Measurements from ENCODE around the gene ERO1A. TPM values are rescaled to one million over a fixed set of nuclear protein-coding genes. Genes with fewer than 3 reads are reported as not detected.

Gene ERO1A
- total and polyA plus RNA-seq, 2 donors, result 16.0 to 17.5 TPM

DNA sequence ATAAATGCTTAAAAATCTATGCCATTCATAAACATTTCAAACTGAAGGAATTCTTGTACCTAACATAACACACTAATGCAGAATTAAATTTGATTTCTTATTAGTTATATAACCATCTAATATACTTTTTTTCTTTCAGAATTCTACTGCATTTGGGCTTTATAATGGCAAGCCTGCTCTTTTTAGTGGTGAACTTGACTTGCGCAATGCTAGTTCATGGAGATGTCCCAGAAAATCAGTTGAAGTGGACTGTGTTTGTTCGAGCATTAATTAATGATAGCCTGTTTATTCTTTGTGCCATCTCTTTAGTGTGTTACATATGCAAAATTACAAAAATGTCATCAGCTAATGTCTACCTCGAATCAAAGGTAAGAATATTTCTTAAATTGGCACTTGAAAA is 95.4 kb downstream of the ERO1A start:
- Histone ChIP-seq H3K4me3 (ENCODE audit: low read length in 2 of 2) (no peak overlapping the region), H3K27ac (ENCODE audit: low read depth in 1 of 2, low read length in 1 of 2) (no peak overlapping the region), H3K36me3 (ENCODE audit: control insufficient read depth in 2 of 2, insufficient read depth in 2 of 2, low read length in 1 of 2) (no peaks in the 10 kb centered on the region), H3K27me3 (ENCODE audit: control insufficient read depth in 2 of 2, insufficient read depth in 1 of 2, low read length in 1 of 2) (no peaks in the 10 kb centered on the region), H3K4me1 (ENCODE audit: control insufficient read depth in 2 of 2, insufficient read depth in 2 of 2, low read length in 2 of 2) (no peaks in the 10 kb centered on the region), H3K9me3 (ENCODE audit: control insufficient read depth in 2 of 2, insufficient read depth in 1 of 2, low read length in 1 of 2) (no peaks in the 10 kb centered on the region)
- DNase-seq (ENCODE audit: low read depth in 6 of 9, low spot score in 9 of 9), result no peak
- WGBS, result 98% methylated on average over 3 of the region's 3 CpGs

DNA sequence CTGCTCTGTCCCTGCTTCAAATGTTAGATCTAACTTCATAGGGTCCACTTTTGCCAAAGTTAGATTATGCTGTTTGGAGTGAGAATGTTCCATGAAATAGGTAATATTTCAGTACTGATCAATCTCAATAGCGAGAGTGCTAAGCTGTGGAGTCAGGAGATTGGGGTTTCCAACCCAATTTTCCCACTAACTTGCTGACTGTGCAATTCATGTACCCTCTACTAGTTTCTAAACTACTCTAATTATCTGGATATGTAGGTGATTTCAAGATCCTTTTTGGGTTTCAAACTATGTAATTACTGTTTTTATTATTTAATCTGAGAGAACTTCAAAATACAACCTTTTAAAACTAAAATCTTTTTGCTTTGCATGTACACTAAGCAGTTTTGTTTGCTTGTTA is 96.8 kb downstream of the ERO1A start:
- no peaks in the 10 kb centered on the region for H3K4me1 ChIP-seq (ENCODE audit: control insufficient read depth in 2 of 2, insufficient read depth in 2 of 2, low read length in 2 of 2)
- no peaks in the 10 kb centered on the region for H3K9me3 ChIP-seq (ENCODE audit: control insufficient read depth in 2 of 2, insufficient read depth in 1 of 2, low read length in 1 of 2)
- H3K27me3 ChIP-seq (ENCODE audit: control insufficient read depth in 2 of 2, insufficient read depth in 1 of 2, low read length in 1 of 2), result no peaks in the 10 kb centered on the region
- DNase-seq (ENCODE audit: low read depth in 6 of 9, low spot score in 9 of 9), result no peak
- H3K27ac ChIP-seq (ENCODE audit: low read depth in 1 of 2, low read length in 1 of 2), result no peak overlapping the region
- H3K36me3 ChIP-seq (ENCODE audit: control insufficient read depth in 2 of 2, insufficient read depth in 2 of 2, low read length in 1 of 2), result no peaks in the 10 kb centered on the region
- no peak overlapping the region for H3K4me3 ChIP-seq (ENCODE audit: low read length in 2 of 2)
- 100% methylated on average over 1 of the region's 1 CpG for WGBS

DNA sequence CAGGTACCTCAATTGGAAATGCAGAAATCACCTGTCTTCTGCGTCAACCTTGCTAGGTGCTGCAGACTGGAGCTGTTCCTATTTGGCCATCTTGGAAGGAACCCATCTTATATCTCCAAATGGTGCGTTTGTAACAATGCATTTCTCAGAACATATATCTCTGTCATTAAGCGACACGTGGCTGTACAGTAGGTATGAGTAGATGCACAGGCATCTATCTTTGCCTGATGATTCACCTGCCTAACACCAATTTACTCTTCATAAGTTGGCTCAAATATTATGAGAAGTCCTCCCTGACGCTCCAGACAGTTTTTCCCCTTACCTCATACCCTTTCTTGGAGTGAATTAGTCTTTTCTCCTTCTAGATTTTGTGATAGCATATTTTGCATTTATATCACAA is 98.5 kb downstream of the ERO1A start:
- Histone ChIP-seq H3K27me3 (ENCODE audit: control insufficient read depth in 2 of 2, insufficient read depth in 1 of 2, low read length in 1 of 2) (no peaks in the 10 kb centered on the region), H3K36me3 (ENCODE audit: control insufficient read depth in 2 of 2, insufficient read depth in 2 of 2, low read length in 1 of 2) (no peaks in the 10 kb centered on the region), H3K4me1 (ENCODE audit: control insufficient read depth in 2 of 2, insufficient read depth in 2 of 2, low read length in 2 of 2) (no peaks in the 10 kb centered on the region), H3K4me3 (ENCODE audit: low read length in 2 of 2) (no peak overlapping the region), H3K9me3 (ENCODE audit: control insufficient read depth in 2 of 2, insufficient read depth in 1 of 2, low read length in 1 of 2) (no peaks in the 10 kb centered on the region), H3K27ac (ENCODE audit: low read depth in 1 of 2, low read length in 1 of 2) (no peak overlapping the region)
- 90% methylated on average over 5 of the region's 5 CpGs for WGBS
- no peak for DNase-seq (ENCODE audit: low read depth in 6 of 9, low spot score in 9 of 9)

DNA sequence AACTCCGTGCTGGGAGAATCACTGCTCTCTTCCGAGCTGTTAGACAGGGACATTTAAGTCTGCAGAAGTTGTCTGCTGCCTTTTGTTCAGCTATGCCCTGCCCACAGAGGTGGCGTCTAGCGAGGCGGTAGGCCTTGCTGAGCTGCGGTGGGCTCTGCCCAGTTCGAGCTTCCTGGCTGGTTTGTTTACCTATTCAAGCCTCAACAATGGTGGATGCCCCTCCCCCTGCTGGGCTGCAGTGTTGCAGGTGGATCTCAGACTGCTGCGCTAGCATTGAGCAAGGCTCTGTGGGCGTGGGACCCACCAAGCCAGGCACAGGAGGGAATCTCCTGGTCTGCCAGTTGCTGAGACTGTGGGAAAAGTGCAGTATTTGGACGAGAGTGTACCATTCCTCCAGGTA is 99.0 kb downstream of the ERO1A start:
- 94% methylated on average over 10 of the region's 10 CpGs for WGBS

DNA sequence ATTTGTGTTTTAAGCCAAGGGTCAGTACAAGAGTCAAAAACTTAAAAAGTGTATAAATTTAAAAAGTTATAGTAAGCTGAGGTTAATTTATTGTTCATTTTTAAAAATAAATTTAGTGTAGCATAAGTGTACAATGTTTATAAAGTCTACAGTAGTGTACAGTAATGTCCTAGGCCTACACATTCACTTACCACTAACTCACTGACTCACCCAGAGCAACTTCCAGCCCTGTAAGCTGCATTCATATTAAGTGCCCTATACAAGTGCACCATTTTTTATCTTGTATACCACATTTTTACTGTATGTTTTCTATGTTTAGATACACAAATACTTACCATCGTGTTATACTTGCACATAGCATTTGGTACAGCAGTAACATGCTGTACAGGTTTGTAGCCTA is 105.0 kb downstream of the ERO1A start:
- Histone ChIP-seq H3K4me1 (ENCODE audit: control insufficient read depth in 2 of 2, insufficient read depth in 2 of 2, low read length in 2 of 2) (no peaks in the 10 kb centered on the region), H3K9me3 (ENCODE audit: control insufficient read depth in 2 of 2, insufficient read depth in 1 of 2, low read length in 1 of 2) (no peaks in the 10 kb centered on the region)
- 93% methylated on average over 1 of the region's 1 CpG for WGBS

More for the DNA sequence above, 99.0 kb downstream of the ERO1A start:
- no peaks in the 10 kb centered on the region for H3K9me3 ChIP-seq (ENCODE audit: control insufficient read depth in 2 of 2, insufficient read depth in 1 of 2, low read length in 1 of 2)
- H3K27me3 ChIP-seq (ENCODE audit: control insufficient read depth in 2 of 2, insufficient read depth in 1 of 2, low read length in 1 of 2), result no peaks in the 10 kb centered on the region
- no peaks in the 10 kb centered on the region for H3K36me3 ChIP-seq (ENCODE audit: control insufficient read depth in 2 of 2, insufficient read depth in 2 of 2, low read length in 1 of 2)
- no peak for DNase-seq (ENCODE audit: low read depth in 6 of 9, low spot score in 9 of 9)
- H3K4me3 ChIP-seq (ENCODE audit: low read length in 2 of 2), result no peak overlapping the region
- no peaks in the 10 kb centered on the region for H3K4me1 ChIP-seq (ENCODE audit: control insufficient read depth in 2 of 2, insufficient read depth in 2 of 2, low read length in 2 of 2)
- no peak overlapping the region for H3K27ac ChIP-seq (ENCODE audit: low read depth in 1 of 2, low read length in 1 of 2)

More for the DNA sequence above, 105.0 kb downstream of the ERO1A start:
- Histone ChIP-seq H3K27me3 (ENCODE audit: control insufficient read depth in 2 of 2, insufficient read depth in 1 of 2, low read length in 1 of 2) (no peaks in the 10 kb centered on the region), H3K36me3 (ENCODE audit: control insufficient read depth in 2 of 2, insufficient read depth in 2 of 2, low read length in 1 of 2) (no peaks in the 10 kb centered on the region), H3K4me3 (ENCODE audit: low read length in 2 of 2) (no peak overlapping the region), H3K27ac (ENCODE audit: low read depth in 1 of 2, low read length in 1 of 2) (no peak overlapping the region)
- no peak for DNase-seq (ENCODE audit: low read depth in 6 of 9, low spot score in 9 of 9)

Other genes with a start within 250 kb of the ERO1A start
- gene TXNDC16, start 143.1 kb downstream of the ERO1A start, total RNA-seq, result 10.2 TPM
- 4.1 TPM for gene TXNDC16, start 143.1 kb downstream of the ERO1A start, polyA plus RNA-seq
- gene GPR137C, start 142.7 kb downstream of the ERO1A start, total RNA-seq, result 0.52 TPM
- gene GPR137C, start 142.7 kb downstream of the ERO1A start, polyA plus RNA-seq, result 1.3 TPM
- 141 TPM for gene PSMC6, start 11.6 kb upstream of the ERO1A start, total RNA-seq
- gene PSMC6, start 11.6 kb upstream of the ERO1A start, polyA plus RNA-seq, result 150 TPM
- gene STYX, start 34.6 kb upstream of the ERO1A start, total RNA-seq, result 7.7 TPM
- gene STYX, start 34.6 kb upstream of the ERO1A start, polyA plus RNA-seq, result 11.8 TPM
- gene GNPNAT1, start 96.0 kb upstream of the ERO1A start, total RNA-seq, result 8.2 TPM
- gene GNPNAT1, start 96.0 kb upstream of the ERO1A start, polyA plus RNA-seq, result 7.6 TPM

All from thymus (tissue), 11 donors.